GM21447 (cell line): Measurements from ENCODE around the gene CASZ1.

Source experiments
- ATAC-seq: cut with Tn5 transposase; IDR thresholded peaks from one replicate; pipeline ENCODE4 v1.9.1; 2021; ENCODE audit not compliant: unreplicated experiment

The CASZ1 gene

DNA sequence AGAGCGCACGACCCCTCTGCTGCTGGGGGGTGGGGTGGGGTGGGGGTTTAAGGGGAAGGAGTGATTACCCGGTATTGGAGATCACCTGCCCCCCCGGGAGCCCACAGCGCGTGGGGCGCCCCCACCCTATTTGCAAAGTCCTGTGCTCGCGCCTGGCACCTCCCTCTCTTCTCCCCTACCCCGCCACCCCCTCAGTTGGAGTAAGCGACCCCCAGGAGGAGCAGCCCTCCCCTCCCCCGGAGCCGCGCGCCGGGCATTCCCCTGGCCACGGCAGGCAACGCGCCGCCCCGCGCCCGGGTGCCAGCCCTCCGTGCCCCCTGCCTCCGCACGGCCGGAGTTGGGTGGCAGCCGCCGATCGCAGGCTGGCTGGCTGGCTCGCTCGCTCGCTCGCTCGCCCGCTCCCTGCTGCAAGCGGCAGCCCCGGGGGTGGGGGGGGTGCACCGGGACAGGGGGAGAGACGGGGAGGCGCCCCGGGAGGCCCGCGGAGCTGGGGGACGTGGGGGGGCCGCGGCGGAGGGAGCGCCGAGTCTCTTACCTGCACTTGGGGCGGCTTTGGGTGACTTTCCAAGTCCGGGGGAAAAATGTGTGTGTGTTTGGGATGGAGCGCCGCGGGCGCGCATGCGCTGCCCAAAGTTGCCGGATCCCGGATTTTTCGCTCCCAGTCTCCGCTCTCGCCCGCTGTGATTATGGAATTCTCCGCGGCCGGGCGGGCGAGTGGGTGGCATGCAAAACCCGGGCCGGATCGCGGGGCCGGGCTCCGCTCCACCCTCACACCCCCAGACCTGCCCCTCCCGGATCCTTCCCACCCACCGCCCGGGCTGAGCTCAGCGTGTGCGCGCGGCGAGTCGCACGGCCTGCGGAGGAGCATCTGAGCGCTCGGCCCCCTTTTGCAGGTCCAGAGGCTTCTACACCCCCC lies at the start of gene CASZ1:
TSS of gene CASZ1 (minus strand) at position 618 of the 916 bp plus-strand sequence. CDS start 102,757 bp downstream, outside the sequence.
- no peak for ATAC-seq

DNA sequence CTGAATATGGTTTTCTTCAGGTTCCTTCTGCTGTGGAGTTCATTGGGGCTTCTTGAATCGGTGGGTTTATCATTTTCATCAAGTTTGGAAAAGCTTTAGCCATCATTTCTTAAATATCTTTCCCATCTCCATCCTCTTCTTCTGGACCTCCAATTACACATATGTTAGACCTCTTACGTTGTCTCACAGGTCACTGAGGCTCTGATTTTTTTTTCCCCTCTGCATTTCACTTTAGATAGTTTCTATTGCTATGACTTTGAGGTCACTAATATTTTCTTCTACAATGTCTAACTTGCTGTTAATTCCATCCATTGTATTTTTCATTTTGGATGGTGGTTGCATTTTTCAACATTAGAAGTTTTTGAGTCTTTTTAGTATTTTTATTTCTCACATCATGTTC lies 47.3 kb upstream of the CASZ1 start:
- no peak for ATAC-seq

- ATAC-seq, result no peak
Measured at GRCh38 chr1:10841118-10841517, 44.7 kb upstream of the CASZ1 start.

DNA sequence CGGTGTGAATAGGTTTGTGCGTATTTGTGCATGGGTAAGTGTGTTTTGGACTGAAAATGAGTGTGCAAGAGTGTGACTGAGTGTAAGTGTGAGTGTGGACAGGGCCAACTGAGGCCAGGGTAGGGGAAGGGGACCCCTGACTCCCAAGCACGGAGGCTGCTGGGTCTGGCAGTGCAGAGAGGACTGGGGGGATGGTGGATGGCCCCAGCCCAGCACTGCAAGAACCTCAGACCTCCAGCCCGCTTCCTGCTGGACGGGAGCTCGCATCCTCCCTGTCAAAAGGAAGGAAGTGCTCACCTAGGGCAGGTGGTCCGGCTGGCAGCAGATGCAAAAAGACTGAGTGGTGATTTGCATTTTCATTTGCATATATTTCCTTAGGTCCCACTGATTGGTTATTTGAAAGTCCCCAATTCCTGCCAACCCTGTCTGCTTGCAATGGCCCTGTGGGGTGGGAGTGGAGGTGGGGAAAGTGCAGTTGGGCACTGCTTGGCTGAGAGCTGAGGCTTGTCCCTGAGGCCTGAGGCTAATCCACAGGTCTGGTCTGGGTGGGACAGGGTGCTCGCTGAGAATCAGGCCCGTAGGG lies 42.8 kb upstream of the CASZ1 start:
- no peak for ATAC-seq

GRCh38 chr1:10838541-10838940 lies 42.1 kb upstream of the CASZ1 start:
- ATAC-seq, result no peak

DNA sequence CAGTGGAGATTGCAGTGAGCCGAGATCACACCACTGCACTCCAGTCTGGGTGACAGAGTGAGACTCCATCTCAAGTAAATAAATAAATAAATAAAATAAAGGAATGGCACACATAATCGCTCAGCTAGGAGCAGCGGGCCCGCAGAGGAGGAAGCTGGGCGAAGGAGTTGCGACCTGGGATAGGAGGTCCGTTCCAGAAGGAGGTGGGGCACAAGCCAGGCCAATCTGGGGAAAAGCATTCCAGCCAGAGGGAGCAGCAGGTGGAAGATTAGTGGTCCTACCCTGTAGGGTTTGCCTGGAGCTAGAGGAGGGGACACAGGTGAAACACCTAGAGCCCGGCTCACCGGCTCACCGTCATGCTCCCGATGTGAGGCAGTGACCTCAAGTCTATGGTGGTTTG lies 40.3 kb upstream of the CASZ1 start:
- ATAC-seq, result no peak

DNA sequence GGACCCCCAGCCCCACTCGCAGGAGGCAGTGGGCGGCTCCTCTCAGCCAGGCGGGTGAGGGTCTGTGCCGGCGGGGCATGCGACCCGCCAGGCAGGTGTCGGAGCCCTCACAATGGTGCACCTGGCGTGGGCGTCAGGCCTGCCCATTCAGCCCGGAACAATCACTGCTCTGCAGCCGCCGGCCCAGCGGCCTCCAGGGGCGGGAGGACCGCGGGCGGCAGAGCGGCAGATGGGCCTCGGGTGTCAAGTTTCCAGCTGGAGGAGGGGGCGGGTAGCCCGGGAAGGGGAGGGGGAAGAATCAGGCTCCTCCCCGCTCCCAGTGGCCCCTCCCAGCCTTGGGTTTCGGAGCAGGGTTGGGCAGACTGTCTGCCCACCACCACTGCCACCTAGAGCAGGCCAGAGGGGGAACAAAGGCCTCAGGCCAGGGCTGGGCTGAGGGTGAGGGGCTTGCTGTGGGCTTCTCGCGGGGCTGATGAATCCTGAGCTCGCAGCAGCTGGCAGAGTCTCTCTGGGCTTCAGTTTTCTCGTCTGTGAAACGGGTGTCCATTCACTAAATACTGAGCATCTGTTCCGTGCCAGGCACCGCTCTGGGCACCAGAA lies 39.5 kb upstream of the CASZ1 start:
- ATAC-seq, result no peak

- ATAC-seq, result no peak
Measured at GRCh38 chr1:10835421-10835820, 39.0 kb upstream of the CASZ1 start.

DNA sequence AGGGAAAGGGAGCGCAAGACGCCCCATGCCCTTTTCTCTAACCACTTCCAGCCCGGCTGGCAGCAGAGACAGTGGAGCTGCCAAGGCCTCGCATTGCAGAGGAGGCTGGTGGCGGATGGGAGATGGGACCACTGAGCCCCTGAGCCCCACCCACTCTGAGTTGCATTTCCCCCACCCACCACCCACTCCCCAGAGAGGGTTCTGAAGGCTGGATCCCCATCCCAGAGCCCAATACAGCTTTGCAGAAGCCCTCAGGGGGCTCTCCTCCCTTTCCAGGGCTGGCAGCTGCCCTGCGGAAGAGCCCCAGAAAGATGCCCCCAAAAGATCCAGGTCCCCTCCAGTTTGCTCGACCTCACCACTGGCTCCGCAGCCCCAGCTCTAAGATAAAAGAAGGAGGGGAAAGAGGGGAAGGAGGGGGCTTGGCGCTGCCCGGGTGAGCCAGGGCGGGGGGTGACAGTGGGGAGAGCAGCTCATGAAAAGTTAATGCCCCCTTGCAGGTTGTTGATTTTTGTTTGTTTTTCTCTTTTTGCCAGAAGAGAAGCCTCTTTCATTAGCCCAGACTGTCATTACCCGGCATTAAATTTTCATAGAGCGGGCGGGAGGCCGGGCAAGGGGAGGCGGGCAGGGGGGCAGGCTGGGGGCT lies 38.4 kb upstream of the CASZ1 start:
- no peak for ATAC-seq

GRCh38 chr1:10833630-10834557 lies 37.4 kb upstream of the CASZ1 start:
- ATAC-seq, result no peak

DNA sequence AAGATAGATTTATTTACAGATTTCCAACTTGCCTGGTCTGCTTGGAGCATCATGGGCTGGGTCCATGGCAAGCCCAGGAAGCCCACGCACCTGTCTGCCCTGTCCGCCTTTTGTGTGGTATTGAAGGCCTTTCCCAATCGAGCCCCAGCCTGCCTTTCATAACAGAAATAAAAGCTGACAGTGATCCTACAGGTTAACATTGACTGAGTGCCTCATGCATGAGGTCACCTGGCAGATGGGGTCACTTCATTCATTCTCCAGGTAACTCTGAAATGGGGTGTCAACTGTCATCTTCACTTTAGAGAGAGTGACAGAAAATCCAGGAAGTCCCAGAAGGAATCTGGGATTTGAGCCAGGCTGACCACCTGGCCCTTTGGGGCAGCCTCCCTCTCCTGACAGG lies 36.3 kb upstream of the CASZ1 start:
- ATAC-seq, result no peak

DNA sequence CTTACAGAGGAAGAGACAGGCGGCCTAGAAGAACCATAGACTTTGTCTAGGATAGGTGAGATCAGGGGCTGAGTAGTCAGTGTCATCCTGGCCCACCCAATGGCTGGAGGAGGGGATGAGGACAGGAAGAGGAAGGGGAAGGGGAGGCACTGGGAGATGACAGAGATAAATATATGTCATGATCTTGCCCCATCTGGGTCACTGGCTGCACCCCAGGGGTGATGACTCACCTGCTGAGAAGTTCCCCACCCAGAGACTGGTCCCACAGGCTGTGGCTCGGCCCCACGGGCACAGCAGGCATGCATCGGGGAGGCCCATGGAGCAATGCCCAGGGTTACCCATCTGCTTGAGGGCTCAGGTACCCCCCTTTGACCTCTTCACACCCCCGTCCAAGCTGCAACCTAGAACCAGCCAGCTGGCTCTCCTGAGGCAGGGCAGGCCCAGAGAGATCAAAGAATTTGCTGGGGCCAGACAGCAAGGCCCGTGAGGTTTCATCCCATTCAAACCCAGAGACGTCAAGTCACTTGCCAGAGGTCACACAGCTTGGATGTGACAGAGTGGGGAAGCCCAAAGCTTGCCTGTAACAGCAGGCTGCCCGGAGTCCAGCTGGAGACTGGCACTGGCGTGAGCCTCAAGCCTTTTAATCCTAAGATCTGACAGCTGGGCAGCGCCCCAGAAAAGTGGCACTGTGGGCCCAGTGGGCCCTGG lies 34.7 kb upstream of the CASZ1 start:
- ATAC-seq, result no peak

DNA sequence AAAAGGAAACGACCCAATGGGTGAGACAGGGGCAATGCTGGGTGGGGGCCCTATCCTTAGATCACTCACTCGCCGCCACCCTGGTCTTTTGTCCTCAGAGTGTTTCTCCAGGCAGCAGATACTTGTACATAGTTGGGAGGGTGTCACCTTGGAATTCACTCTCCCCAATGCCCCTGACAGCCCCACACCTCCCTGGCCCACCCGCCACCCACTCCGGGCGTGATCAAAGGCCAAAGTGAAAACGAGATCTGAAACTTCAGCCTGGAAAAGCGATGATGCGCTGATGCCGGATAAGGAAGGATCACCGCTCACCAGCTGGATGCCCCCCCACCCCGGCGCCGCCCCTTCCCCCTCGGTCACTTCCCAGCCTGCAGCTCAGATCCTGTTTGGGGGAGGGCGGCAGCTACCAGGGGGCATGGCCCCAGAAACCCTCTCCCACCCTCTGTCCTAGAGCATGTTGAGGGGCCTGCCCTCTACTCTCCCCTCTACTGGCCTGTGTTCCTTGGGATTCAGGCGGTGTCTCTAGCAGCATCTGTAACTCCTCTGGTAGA lies 33.6 kb upstream of the CASZ1 start:
- no peak for ATAC-seq

DNA sequence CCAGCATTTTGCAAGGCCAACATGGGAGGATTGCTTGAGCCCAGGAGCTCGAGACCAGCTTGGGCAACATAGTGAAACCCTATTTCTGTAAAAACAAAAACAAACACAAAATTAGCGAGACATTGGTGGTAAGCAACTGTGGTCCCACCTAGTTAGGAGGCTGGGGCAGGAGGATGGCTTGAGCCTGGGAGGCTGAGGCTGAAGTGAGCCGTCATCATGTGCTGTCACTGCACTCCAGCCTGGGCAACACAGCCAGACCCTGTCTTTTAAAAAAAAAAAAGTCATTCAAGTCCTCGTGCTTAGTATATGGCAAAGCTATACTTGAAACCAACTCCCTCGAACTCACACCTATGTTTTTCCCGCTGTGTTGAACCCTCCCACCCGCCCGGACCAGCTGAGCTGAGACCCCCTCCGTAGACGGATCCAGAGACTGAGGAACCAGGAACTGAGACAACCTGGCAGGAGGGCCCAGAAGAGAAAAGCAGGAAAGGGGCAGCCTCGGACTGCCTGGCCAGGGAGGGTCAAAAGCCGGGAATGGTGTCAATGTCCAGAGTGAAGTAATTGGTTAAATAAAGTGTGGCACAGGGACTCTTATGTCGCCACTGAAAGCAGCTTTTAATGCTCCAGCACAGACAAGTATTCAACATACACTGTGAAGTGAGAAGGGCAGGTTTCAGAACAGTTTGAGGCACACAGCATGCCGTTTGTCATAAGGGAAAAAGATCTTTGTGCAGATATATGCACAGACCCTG lies 32.8 kb upstream of the CASZ1 start:
- no peak for ATAC-seq

DNA sequence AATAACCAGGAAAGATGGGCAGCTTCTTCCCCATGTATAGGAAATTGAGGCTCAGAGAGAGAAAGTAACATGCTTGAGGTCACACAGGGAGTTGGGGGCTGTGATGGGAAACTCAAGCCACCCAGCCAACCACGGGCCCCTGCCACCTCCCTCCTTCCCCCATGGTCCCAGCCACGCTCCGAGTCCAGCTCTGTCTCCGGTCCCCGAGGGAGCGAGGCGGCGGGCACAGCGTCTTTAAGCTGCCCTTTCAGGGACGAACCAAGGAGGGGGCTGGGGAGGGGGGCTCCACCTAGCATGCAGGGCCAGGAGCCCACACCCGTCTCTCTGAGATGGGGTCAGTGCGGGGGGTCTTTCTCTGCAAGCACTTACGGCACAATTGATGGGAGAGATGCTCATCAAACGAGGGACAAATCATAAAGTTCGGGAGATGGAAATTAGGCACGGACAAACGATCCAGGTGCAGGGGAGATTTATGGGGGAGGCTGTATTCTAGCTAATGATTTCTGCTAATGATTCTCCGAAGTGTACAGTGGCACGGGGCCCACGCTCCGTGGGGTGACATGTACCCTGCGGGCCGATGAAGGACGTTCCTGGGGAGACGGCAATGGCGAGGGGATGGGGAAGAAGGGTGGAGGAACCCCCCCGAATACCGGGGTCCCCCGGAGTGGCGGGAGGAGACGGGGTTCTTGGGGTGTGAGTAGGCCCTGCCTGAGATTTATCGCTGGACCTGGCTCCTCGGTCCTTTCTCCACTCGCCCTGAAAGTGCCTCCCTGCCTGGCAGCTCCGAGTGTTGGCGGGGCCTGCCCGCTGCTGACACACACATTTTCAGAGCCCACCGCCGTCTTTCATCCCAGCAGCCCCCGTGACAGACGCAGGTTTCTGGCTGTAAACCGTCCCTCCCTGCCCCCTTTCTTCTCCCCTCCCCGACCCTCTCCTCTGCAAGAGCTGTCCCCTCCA lies 31.2 kb upstream of the CASZ1 start:
- ATAC-seq, result no peak

DNA sequence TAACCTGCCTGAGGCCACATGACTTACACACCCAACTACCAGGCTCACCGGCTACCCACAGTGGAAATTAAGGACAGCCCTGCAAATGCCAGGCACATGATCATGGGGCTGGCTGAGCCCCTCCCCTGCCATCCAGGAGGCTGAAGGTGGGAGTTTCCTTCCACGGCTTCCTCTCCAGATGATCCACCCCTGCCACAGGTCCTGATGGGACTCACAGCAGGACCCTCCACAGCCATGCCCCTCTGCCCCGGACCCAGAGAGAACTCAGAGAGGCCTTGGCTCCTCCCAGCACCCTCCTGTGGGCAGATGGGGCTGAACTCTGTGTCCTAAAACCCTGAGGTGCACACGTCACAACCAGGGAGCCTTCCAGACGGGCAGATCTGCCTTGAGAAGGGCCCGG lies 29.1 kb upstream of the CASZ1 start:
- no peak for ATAC-seq

DNA sequence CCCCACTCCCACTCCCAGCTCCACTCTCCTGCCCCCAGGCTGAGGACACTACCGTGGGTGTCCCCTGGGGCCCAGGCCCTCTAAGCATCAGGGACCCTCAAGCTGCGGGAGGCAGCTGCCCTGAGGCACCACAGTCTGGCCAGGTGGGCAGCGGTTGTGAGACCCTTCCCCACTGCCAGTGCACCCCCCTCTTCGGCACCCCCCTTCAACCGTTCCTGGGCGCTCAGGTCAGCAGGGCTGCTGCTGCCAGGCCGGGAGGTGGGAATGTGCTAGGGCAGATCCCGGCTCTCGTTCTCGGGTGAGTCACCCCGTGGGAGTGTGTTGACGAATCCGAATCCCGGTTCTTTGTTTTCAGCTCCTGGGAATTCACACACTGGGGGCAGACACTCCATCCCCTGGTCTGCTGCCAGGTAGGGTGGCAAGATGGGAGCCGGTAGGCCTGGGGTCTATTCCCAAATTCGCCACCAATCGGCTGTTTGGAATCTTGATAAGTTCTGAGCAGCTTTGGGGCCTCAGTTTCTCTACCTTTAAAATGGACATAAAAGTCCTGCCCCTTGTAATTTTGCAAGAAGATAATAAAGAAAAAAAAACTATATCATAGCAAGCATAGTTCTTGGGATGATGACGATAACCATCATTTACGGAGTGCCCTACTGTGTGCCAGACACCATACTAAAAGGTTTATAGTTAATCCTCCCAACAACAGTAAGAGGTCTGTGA lies 28.5 kb upstream of the CASZ1 start:
- no peak for ATAC-seq
